HG02610 (cell line): Measurements from ENCODE around the gene CCDC186.

Experiments used
- ATAC-seq: cut with Tn5 transposase; IDR thresholded peaks from one replicate; pipeline ENCODE4 v1.9.1; 2021; ENCODE audit warnings: mild to moderate bottlenecking, moderate library complexity; ENCODE audit not compliant: unreplicated experiment

Gene CCDC186

GRCh38 chr10:114073395-114074186, 100.4 kb downstream of the CCDC186 start:
- peak; percentile 62 for ATAC-seq

GRCh38 chr10:114071178-114071577, 102.8 kb downstream of the CCDC186 start:
- ATAC-seq: no peak
